Activated CD4-positive, alpha-beta T cell treated with anti-CD3 and anti-CD28 coated beads for 4 hours (primary cell): Measurements from ENCODE around the gene GPR179.

Experiments
- DNase-seq, 2 donors: peaks; one replicate each; pipeline ENCODE4 v3.0.0-alpha.2; 2020

GPR179 gene, protein sequence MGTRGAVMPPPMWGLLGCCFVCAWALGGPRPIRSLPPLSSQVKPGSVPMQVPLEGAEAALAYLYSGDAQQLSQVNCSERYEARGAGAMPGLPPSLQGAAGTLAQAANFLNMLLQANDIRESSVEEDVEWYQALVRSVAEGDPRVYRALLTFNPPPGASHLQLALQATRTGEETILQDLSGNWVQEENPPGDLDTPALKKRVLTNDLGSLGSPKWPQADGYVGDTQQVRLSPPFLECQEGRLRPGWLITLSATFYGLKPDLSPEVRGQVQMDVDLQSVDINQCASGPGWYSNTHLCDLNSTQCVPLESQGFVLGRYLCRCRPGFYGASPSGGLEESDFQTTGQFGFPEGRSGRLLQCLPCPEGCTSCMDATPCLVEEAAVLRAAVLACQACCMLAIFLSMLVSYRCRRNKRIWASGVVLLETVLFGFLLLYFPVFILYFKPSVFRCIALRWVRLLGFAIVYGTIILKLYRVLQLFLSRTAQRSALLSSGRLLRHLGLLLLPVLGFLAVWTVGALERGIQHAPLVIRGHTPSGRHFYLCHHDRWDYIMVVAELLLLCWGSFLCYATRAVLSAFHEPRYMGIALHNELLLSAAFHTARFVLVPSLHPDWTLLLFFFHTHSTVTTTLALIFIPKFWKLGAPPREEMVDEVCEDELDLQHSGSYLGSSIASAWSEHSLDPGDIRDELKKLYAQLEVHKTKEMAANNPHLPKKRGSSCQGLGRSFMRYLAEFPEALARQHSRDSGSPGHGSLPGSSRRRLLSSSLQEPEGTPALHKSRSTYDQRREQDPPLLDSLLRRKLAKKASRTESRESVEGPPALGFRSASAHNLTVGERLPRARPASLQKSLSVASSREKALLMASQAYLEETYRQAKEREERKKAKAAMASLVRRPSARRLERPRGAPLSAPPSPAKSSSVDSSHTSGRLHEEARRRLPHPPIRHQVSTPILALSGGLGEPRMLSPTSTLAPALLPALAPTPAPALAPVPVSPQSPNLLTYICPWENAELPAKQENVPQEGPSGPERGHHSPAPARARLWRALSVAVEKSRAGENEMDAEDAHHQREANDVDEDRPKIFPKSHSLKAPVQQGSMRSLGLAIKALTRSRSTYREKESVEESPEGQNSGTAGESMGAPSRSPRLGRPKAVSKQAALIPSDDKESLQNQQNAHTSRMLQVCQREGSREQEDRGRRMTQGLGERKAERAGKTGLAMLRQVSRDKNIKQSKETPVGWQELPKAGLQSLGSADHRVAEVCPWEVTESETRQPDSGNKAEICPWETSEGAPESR (N-terminal part only)

DNA sequence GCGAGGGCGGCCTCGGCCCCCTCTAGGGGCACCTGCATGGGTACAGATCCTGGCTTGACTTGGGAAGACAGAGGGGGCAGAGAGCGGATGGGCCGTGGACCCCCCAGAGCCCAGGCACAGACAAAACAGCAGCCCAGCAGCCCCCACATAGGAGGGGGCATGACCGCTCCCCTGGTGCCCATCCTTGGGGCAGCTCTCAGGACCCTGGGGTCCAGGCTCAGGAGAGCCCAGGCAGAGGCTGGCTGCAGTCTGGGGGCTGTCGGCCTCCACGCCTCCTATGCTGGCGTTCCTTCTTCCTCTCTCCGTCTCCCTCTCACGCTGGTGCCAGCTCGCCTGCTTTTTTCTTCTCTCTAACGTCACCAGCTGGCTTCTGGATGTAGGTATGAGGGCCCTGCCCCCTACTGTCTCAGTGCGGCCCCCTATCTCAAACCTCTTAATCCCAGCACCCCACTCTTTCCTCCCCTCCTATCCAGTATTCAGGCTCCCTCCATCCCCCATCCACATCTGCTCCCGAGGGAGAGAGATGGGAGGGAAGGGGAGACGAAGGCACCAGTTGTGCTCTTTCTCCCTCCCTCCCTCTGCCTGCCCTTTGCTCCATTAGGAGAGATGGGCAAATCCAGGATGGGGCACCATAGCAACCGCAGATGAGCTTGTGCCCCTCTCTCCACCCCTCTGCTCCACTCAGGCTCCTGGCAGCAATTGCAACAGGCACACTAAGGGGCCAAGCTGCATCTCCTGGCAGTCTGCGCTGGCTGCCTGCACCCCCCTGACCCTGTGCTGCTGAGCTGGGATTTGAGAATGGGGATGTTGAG lies at the start of gene GPR179:
Gene GPR179 (minus strand): TSS at position 349 of the 812 bp plus-strand sequence. CDS start 167 bp downstream, at position 182.
- no peak for DNase-seq

DNA sequence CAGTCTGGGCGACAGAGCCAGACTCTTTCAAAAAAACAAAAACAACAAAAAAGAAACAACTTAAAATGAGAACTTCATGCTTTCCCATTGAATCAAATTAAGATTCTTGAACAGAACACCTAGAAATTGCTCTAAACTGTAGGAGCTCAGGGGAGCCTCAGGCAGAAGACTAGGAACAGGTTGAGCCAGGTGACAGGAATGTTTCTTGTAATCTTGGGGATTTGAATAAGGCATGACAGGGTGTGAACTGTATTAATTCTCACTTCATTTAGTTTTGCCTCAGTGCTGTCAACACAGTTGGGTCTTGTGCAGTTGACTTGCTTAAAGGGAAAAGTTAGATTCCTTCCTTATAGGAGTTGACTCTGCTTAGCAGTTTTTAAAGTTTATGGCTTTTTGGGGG lies 35.7 kb upstream of the GPR179 start:
- no peak for DNase-seq

DNA sequence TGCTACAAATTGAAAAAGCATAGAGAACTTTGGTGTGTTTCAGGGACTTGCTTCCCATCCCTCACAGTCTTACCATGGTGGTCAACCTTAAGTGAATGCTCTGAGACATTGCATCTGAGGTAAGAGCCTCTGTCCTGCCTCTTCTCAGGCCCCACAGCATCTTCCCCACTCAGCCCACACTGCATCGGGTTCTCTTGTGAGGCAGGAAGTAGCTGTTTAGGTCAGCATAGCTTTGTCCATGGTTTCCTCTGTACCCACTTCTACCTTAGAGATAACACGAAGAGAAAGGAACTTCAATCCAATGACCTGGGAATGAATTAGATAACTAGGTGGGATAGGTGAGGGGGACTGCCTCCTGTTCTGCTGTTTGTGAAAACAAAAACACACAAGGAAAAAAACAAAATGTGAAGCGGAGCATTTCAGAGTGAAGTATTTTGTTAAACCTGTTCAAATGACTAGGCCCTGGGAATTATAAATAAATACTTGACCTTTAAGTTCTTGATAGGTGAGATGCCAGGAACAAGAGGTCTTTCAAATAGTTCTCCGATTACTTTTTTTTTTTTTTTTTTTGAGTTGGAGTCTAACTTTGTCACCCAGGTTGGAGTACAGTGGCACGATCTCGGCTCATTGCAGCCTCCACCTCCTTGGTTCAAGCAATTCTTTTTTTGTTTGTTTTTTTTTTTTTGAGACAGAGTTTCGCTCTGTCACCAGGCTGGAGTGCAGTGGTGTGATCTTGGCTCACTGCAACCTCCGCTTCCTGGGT lies 25.5 kb upstream of the GPR179 start:
- no peak for DNase-seq

DNA sequence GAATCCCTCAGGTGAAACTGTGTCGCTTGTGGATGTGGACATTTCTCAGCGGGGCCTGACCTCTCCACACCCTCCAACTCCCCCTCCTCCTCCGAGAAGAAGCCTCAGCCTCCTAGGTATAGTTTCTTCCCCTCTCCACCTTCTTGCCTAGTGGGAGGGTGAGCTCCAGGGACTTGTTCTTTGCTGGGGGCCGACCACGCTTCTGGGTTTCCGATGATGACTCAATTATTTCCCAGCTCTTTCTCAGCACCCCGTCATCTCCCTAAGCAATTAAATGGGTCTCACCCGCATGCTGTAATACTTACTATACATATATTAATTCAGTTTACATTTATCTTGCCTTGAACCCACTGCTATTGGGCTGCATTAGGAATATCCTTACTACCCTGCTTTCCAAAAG lies 21.0 kb upstream of the GPR179 start:
- DNase-seq = no peak

DNA sequence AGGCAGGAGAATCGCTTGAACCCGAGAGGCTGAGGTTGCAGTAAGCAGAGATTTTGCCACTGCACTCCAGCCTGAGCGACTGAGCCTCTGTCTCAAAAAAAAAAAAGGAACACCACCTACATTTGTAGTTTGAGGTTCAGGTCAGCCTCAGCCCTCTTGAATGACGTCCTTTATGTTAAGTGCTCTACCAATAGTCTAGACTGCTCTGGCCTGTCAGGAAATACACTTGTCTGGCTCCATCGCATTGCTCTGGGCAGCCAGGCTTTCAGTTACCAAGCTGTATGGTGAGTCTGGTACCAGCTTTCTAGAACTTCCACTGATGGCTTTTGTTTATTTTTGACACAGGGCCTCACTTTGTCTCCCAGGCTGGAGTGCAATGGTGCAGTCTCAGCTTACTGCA lies 19.3 kb upstream of the GPR179 start:
- DNase-seq = no peak

DNA sequence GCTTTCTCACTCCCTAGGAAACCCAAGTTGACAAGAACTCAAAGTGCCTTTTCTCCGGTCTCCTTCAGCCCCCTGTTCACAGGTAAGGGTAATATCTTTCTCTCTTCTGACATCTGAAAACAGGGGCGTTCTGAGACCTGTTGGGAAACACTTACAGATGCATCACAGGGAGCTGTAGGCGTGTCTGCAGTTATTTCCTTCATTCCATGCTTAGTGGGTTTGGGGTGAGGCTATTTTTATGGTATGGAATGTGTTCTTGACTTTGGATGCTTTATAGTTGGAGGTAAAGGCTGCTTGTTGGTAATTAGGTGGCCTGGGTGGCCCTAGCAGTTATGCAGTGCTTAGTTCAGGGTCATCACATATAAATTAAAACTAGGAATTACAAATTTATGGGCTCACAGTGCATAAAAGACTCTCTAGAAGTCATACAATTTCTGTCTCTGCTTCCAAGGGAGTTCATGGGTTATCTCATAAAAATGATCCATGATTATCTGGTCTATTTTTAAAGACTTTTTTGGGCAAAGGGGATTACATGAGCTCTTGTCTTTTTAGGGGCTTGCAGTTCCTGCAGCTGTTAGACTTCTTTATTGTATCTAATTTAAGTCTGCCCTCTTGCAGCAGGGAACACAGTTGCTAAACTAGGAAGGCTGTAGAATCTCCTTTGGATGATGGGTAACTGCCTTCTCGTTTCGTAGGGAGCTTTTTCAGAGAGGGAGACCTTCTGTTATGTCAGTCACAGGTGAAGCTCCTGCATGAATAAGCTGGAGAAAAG lies 18.1 kb upstream of the GPR179 start:
- no peak for DNase-seq

DNA sequence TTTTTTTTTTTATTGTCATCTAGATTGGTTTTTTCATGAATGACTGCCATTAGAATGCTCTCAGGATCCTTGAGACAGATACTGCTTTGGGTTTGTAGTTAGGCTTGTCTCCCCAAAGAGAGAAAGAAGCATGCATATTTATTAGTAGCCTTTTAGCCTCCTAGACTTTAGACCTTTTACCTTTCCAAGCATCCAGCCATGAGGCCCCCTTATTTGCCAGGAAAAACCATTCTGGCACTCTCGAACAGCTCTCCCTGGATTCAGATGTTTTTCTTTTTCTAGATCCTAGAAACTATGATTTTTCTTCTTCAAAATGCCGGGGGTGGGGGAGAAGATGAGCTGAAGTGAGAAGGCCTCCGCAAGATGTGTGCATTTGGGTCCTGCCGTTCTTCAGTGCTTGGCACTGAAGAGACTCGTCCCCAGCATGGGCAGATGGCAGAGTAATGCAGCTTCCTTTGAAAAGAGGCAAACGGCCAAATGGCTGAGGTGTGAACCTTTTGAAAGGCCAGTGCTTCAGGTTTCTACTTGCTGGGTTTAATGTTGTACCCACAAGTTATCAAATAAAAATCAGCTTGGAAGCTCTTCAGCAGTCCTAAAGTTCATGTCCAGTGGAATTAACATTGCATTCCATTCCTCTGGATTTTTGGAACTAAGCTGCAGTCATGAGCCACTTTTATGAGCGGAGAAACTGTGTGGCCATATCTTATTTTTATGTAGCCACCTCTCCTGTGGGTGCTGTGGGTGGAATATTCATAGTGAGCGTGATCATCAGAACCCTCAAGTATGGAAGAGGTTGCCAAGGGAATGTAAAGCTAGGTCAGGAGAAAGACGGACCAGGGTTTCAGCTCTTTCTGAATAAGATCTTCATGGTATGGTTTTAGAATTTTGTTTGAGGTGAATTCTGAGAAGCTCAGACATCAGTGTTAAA lies 15.1 kb upstream of the GPR179 start:
- DNase-seq = no peak

DNA sequence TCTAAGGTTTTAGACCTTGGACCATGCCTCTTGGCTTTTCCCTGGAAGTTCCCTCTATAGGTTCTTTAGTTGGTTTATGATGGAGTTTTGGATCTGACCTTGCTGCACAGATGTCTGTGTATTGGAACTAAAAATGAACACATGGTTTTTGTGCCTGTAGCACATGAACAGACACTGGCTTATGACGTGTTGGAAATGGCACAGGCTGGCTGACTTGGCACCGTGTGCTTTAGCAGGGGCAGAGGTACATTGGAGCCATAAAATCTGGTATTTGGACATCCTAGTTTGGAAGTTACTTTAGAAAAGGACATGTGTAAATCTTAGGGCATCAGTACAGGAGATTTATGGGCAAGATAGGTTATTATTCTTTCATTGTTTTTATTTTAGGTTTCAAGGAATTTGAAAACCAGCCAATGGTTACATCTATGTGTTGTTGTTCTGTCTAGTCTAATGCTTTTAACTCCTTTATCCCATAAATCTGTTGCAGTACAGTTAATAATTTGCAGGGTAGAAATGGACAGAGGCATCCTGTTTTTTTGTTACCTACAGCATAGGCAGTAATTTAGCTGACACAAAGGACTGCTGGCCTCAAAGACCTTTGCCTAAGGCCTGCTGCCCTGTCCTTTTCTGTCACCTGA lies 13.8 kb upstream of the GPR179 start:
- no peak for DNase-seq

DNA sequence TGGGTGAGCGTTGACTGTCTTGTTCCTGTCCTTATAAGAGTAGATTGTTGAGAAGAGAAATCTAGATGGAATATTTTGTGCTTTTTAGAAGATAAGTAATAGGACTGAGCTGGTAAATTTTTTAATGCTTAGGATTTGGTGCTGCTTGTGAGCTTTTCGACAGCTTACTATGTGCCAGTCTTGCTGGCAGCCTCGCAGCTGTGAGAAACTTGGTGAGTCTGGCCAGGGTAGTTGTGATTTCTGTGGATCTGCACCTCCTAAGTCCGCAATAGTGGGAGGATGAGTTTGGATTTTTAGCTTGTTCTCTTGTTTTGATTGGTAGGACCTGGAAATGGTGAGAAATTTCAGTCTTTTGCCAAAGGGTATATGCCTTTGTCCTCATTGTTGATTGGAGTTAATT lies 11.5 kb upstream of the GPR179 start:
- DNase-seq = no peak

DNA sequence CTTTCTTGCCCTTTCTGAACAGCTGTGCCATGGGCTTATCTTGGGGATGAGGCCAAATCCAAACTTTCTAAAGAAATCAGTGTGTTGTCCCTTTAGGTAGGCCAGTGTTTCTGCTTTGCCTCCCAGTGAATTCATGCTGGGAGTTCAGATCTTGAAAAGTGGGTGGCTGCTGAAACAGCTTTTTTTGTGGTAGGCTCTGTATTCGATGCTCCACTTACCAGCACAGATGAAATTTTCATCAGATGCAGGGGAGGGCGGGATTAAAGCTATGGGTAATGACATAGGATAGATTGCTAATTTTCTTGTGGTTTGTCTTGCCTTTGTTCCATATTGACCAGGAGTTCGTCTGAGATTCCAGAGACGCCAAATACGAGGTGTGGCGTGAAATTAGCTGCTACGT lies 10.7 kb upstream of the GPR179 start:
- no peak for DNase-seq

DNA sequence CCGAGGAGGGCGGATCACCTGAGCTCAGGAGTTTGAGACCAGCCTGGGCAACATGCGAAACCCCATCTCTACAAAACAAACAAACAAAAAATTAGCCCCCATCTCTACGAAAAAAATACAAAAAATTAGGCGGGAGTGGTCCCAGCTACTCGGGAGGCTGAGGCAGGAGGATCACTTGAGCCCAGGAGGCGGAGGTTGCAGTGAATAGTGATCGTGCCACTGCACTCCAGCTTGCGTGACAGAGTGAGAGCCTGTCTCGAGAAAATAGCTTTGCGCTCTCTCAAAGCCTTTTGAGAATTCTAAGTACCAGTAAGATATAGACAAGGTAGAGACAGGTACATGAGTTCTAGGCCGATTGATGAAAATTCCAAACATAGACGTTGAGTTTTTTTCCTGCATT lies 9.9 kb upstream of the GPR179 start:
- DNase-seq = no peak

DNA sequence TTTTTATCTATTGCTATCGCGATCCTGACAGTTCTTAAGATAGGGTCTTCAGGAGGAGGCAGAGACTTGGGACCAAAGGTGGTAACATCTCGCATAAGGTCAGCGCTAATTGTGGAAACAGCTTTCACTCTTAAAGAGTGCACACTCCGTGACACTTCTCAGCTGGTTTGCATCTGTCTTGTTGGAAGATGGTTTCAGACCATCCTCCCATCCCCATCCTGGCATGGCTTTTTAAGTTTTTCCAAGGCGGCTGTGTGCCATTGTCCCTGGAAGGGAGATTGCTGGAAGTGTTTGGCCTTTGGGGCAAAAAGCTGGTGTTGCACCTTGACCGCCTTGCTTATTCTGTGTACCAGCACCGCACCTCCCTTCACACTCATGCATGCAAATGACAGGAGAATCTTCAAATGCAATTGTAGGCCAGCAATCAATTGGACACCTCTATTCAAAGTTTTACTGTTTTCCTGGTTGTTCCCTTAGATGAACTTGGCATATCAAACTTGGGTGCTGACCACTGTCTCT lies 9.4 kb upstream of the GPR179 start:
- DNase-seq = no peak

DNA sequence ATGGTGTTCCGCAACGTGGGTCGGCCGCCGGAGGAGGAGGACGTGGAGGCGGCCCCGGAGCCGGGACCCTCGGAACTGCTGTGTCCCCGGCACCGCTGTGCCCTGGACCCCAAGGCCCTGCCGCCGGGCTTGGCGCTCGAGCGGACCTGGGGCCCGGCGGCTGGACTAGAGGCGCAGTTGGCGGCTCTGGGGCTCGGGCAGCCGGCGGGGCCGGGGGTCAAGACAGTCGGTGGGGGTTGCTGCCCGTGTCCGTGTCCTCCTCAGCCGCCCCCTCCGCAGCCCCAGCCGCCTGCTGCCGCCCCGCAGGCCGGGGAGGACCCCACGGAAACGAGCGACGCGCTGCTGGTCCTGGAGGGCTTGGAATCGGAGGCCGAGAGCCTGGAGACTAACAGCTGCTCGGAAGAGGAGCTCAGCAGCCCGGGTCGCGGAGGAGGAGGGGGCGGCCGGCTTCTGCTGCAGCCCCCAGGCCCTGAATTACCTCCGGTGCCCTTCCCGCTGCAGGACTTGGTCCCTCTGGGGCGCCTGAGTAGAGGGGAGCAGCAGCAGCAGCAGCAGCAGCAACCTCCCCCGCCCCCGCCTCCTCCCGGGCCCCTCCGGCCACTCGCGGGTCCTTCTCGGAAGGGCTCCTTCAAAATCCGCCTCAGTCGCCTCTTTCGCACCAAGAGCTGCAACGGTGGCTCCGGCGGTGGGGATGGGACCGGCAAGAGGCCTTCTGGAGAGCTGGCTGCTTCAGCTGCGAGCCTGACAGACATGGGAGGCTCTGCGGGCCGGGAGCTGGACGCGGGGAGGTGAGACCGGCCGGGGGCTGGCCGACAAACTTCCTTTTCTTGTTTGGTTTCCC lies 8.7 kb upstream of the GPR179 start:
- DNase-seq = peak; percentile 5 to 15

DNA sequence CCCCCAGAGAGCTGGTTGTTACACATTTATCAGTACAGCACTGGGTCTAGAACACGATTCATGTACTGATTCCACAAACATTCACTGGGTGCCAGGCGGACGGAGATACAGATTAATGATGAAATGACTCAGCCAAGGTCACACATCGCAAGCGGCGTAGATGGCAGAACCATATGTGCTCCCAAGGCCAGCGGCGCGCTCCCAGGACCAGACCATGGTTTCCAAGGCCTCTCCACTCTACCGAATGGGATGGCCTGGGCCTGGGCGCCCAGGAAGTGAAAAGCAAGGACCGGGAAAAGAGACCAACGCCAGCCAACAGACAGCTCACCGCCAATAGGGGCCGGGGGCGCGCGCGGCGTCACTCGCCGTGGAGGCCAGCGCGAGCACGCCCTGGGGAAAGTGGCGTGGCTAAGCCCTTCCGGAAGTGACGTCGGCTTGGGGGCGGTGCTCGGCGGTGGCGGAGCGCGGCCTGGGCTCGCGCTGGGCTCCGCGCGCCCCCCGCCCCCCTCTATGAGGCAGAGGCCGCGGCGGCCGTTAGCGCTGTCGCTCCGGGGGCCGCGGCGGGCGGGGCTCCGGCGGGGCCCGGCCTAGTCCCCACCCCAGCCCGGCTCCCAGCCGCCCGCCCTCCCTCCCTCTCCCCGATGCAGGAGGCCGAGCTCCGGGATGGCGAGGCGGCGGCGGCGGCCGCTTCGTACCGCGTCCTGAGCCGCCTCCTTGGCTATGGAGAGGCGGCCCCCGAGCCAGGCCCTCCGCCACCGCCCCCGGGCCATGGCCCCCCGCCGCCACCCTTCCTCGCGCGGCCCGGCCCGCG lies 7.9 kb upstream of the GPR179 start, which contains the start of gene SOCS7:
Gene SOCS7 (plus strand): TSS at position 433 of the 811 bp plus-strand sequence. CDS start 209 bp downstream, at position 642.
- DNase-seq = peak; percentile 92 to 93

DNA sequence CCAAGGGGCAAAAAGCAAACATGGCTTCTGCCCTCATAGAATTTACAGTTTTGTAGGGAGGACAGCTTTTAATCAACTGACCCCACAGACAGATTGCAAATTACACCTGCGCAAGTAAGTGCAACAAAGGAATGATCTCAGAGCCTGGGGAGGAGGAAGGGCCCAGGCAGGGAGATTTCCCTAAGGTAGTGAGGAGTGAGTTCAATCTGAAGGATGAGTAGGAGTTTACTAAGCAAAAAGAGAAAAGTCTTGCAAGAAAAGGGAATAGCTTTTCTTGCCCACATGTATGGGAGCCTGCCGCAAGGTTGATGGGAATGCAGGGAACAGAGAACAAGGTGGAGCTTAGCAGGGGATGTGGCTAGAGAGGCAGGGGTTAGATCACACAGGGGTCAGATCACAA lies 6.3 kb upstream of the GPR179 start:
- no peak for DNase-seq

DNA sequence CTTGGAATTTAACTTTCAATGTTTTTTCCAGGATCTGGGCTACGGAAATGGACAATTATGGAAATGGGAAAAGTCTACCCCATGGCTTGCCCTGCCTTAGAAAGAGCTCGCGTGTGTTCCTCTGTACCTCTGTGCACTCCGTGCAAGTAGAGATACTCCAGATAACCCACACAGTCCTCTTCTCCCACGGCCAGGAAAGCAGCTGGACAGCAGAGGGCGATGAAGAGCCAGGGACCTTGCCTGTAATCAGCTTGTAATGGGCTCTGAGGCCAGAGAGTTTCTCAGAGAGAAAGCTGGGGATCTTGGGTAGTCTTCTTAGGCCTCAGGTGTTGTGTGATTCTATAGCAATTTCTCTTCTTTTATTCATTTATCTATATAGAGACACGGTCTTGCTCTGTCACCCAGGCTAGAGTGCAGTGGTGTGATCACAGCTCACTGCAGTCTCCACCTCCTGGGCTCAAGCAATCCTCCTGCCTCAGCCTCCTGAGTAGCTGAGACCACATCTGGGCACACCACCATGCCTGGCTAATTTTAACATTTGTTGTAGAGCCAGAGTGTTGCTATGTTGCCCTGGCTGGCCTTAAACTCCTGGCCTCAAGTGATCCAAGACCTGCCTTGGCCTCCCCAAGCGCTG lies 5.5 kb upstream of the GPR179 start:
- DNase-seq = peak; percentile 78 to 88
